SK-N-MC (cell line): ENCODE measurements around the gene ARL6IP4.

Experiments used
- EZH2 ChIP-seq: fragments of 200-600 bp; sonication (generic); IDR thresholded peaks from one replicate; pipeline ENCODE4 v1.6.1; 2017; ENCODE audit warnings: antibody characterized with exemption
- POLR2AphosphoS5 ChIP-seq: IDR thresholded peaks from 2 replicates; pipeline ENCODE4 v1.6.1; 2012; ENCODE audit warnings: mild to moderate bottlenecking, low read depth, low read length, borderline replicate concordance

DNA sequence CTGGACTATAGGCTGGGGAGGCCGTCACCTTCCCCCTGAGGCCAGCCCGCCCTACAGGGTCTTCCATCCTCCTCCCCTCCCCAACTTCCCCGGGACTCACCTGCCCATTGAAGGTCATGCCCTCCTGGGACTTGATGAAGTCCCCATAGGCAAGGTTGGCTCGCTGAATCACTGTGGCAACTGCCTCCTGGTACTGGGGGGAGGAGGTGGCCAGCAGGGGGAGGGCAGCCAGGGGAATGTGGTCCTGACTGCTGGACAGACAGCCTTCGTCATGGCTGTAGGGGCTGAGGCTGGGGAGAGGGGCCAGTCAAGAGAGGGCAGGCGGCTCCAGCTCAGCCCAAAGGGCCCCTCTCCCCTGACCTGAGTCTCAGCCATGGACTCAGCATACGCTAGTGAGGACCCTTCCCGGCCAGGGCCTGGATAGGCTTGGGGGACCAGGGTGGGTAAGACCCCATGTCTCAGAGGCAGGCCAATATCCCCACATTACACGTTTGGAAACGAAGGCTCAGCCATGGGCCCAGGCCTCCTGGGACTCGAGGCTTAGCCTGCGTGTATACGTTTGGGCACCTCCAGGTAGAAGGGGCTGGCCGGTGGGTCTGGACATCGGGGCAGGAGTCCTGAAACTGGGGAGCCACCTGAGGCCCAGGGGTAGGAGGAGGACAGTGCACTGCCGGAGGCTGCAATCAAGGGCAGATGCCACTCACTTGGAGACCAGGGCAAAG lies 16.3 kb downstream of the ARL6IP4 start:
- TF ChIP-seq EZH2 (no peak), POLR2AphosphoS5 (no peak)
